Suppressor macrophage treated with lipopolysaccharide for 4 hours (primary cell): ENCODE measurements around the gene GNG12.

Source experiments
- DNase-seq: peaks from one replicate; pipeline ENCODE4 v3.0.0-alpha.2; 2020

The GNG12 gene

GRCh38 chr1:67839826-67840225 lies 6.6 kb upstream of the GNG12 start:
- no peak for DNase-seq

- no peak for DNase-seq
Measured at GRCh38 chr1:67838180-67838910, 5.1 kb upstream of the GNG12 start.

- no peak for DNase-seq
Measured at GRCh38 chr1:67836769-67837168, 3.5 kb upstream of the GNG12 start.

- DNase-seq = no peak
Measured at GRCh38 chr1:67835663-67836452, 2.6 kb upstream of the GNG12 start.

GRCh38 chr1:67834246-67834877 lies 1.1 kb upstream of the GNG12 start:
- no peak for DNase-seq

- DNase-seq = no peak
Measured at GRCh38 chr1:67833602-67833940, 304 bp upstream of the GNG12 start.

GRCh38 chr1:67831850-67832513 lies 1.3 kb downstream of the GNG12 start:
- peak; percentile 34 for DNase-seq

GRCh38 chr1:67830928-67831830 lies 2.1 kb downstream of the GNG12 start:
- DNase-seq = no peak

GRCh38 chr1:67830226-67830625 lies 3.0 kb downstream of the GNG12 start:
- DNase-seq = no peak

- DNase-seq = no peak
Measured at GRCh38 chr1:67827688-67828087, 5.6 kb downstream of the GNG12 start.

- no peak for DNase-seq
Measured at GRCh38 chr1:67825591-67825990, 7.7 kb downstream of the GNG12 start.

- no peak for DNase-seq
Measured at GRCh38 chr1:67824766-67825165, 8.5 kb downstream of the GNG12 start.

GRCh38 chr1:67823615-67824014 lies 9.7 kb downstream of the GNG12 start:
- no peak for DNase-seq

- DNase-seq = no peak
Measured at GRCh38 chr1:67821263-67821662, 12.0 kb downstream of the GNG12 start.

GRCh38 chr1:67818725-67819301 lies 14.5 kb downstream of the GNG12 start:
- DNase-seq = no peak

GRCh38 chr1:67818162-67818561 lies 15.1 kb downstream of the GNG12 start:
- no peak for DNase-seq

GRCh38 chr1:67817319-67817718 lies 15.9 kb downstream of the GNG12 start:
- DNase-seq = no peak

GRCh38 chr1:67816506-67816905 lies 16.8 kb downstream of the GNG12 start:
- DNase-seq = no peak

GRCh38 chr1:67816095-67816475 lies 17.2 kb downstream of the GNG12 start:
- DNase-seq = no peak

GRCh38 chr1:67815303-67816094 lies 17.8 kb downstream of the GNG12 start:
- DNase-seq = no peak

GRCh38 chr1:67814121-67814772 lies 19.0 kb downstream of the GNG12 start:
- no peak for DNase-seq
